ENCODE results near the gene TTC22. TPM values are rescaled to one million over a fixed set of nuclear protein-coding genes. Genes with fewer than 3 reads are reported as not detected.

TTC22 gene
- total and polyA plus RNA-seq, 2 of the 4 experiments (the other 2 are of a cell fraction): not detected

DNA sequence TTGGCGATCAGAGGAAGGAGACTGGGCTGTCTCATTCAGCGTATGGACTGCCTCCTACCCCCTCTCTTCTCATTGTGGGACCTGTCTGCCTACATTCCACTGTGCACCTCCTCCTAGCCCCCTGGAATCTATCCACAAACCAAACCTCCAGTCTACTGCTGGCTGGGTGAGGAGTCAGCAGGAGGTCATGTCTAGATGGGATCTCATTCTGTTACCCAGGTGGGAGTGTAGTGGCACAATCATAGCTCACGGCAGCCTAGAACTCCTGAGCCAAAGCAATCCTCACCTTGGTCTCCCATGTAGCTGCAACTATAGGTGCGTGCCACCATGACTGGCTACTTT lies 18.0 kb upstream of the TTC22 start:
- H3K27me3 ChIP-seq (ENCODE audit: control insufficient read depth, insufficient read depth, low read length): peaks cover 39% of the 10 kb centered on the region
- peaks cover 4% of the 10 kb centered on the region for H3K9me3 ChIP-seq (ENCODE audit: control insufficient read depth, insufficient read depth, low read length)
- no peak overlapping the region for H2BK120ac ChIP-seq (ENCODE audit: low read depth, low read length)
- H3K27ac ChIP-seq (ENCODE audit: insufficient read depth, low read length): no peak overlapping the region
- no peak overlapping the region for H3K4ac ChIP-seq (ENCODE audit: low read depth, low read length)
- no peak overlapping the region for H2AFZ ChIP-seq (replicated peaks; ENCODE audit: low read length, poor library complexity)
- H3K9me1 ChIP-seq (ENCODE audit: insufficient read depth, low read length): no peaks in the 10 kb centered on the region
- intact Hi-C loops (cut with micrococcal nuclease): loop anchor here (10.0 kb wide), 2 partner anchors 744 to 964 kb away; no protein-coding TSS in a partner anchor
- in situ Hi-C loops (cut with MboI; ENCODE audit: low sequenced_read_pairs): loop anchor here (10.0 kb wide), 1 partner anchor 144 kb away; no protein-coding TSS in a partner anchor
- TF ChIP-seq MAFK (IDR thresholded peaks at IDR 0.05; ENCODE audit: low read depth, low read length) (no peak), FOS (IDR thresholded peaks at IDR 0.05; ENCODE audit: low read depth, low read length) (no peak)
- TF ChIP-seq, protein P1, sequence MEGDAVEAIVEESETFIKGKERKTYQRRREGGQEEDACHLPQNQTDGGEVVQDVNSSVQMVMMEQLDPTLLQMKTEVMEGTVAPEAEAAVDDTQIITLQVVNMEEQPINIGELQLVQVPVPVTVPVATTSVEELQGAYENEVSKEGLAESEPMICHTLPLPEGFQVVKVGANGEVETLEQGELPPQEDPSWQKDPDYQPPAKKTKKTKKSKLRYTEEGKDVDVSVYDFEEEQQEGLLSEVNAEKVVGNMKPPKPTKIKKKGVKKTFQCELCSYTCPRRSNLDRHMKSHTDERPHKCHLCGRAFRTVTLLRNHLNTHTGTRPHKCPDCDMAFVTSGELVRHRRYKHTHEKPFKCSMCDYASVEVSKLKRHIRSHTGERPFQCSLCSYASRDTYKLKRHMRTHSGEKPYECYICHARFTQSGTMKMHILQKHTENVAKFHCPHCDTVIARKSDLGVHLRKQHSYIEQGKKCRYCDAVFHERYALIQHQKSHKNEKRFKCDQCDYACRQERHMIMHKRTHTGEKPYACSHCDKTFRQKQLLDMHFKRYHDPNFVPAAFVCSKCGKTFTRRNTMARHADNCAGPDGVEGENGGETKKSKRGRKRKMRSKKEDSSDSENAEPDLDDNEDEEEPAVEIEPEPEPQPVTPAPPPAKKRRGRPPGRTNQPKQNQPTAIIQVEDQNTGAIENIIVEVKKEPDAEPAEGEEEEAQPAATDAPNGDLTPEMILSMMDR (conservative IDR thresholded peaks at IDR 0.05; ENCODE audit: low read depth, low read length): no peak
- H2AK9ac ChIP-seq (replicated peaks; ENCODE audit: low read depth, low read length, poor library complexity): no peak overlapping the region
- no peaks in the 10 kb centered on the region for H3K79me1 ChIP-seq (ENCODE audit: low read depth in 1 of 2, low read length in 2 of 2)
- no TSS peak for BruUV-seq (replicated peaks)
- H2BK5ac ChIP-seq (ENCODE audit: low read depth, low read length, poor library complexity, severe bottlenecking): no peak overlapping the region
- no peak overlapping the region for H4K8ac ChIP-seq (ENCODE audit: low read depth in 2 of 2, low read length in 2 of 2)
- H2BK20ac ChIP-seq (ENCODE audit: low read depth, low read length): no peak overlapping the region
- no peaks in the 10 kb centered on the region for H4K20me1 ChIP-seq (ENCODE audit: insufficient read depth, low read length)
- 50% methylated on average over 1 of the region's 4 CpGs; no CpG with 5 or more reads in 1 of the 2 experiments for WGBS, 2 experiments (ENCODE audit: extremely low coverage in 2 of 2, insufficient read length in 1 of 2)
- H4K5ac ChIP-seq (ENCODE audit: low read depth, low read length): no peak overlapping the region
- no peak overlapping the region for H3K4me3 ChIP-seq (ENCODE audit: insufficient read depth, low read depth, low read length)
- H3K9ac ChIP-seq (ENCODE audit: low read depth, low read length): no peak overlapping the region
- ChIA-PET POLR2A (ENCODE audit: unreplicated experiment) (no interaction called here), CTCF (no interaction called here)
- no peak overlapping the region for H3K14ac ChIP-seq (replicated peaks; ENCODE audit: low read depth, low read length)
- H3K56ac ChIP-seq (ENCODE audit: extremely low read depth, insufficient read depth, low read length): no peak overlapping the region
- H3K36me3 ChIP-seq (ENCODE audit: control insufficient read depth, insufficient read depth, low read length): no peaks in the 10 kb centered on the region
- ATAC-seq (ENCODE audit: low read depth): no peak
- no peak overlapping the region for H2AK5ac ChIP-seq (ENCODE audit: low read depth, low read length)
- H3K18ac ChIP-seq (ENCODE audit: low read depth, low read length): no peak overlapping the region
- no peak overlapping the region for H2BK15ac ChIP-seq (ENCODE audit: low read depth, low read length)
- H3K4me1 ChIP-seq (ENCODE audit: control insufficient read depth, insufficient read depth, low read length): no peaks in the 10 kb centered on the region
- DNase-seq: no peak
- no peak overlapping the region for H4K91ac ChIP-seq (ENCODE audit: insufficient read depth, low read depth, low read length)
- no peak overlapping the region for H3K4me2 ChIP-seq (ENCODE audit: low read depth, low read length)
- dilution Hi-C loops (cut with HindIII; ENCODE audit: low sequenced_read_pairs, unreplicated experiment): no loop called here
- no peak overlapping the region for H3K23ac ChIP-seq (ENCODE audit: low read depth, low read length)

Data from IMR-90 (cell line).